ENCODE measurements around the gene CAPN2.

DNA sequence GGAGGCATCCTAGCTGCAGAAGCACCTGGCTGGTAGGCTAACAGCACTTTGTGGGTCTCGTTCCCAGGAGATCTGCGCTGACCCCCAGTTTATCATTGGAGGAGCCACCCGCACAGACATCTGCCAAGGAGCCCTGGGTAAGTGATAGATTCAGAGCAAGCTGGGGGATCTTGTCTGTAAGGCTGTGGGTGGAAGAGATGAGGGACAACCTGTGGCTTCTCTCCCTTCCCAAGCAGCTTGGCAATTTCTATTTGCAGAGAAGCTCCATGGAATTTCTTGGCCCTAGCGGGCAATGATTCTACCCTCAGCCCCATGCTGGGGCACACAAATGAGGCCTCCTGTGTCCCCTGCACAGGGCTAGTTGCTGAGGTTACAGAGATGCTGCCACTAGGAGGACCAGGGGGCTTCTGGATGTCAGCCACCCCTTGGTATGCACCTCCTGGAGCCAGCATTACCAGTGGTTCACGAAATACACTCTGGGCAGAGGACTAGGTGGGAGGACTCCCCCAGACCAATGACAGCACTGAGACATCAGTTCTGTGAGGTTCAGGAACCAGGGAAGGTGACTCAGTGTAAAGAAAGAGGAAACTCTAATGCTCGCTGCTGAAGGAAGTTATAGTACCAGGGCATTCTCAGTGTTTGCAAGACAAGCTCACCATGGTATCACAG lies 5.5 kb downstream of the CAPN2 start:
- TF ChIP-seq, protein P1, sequence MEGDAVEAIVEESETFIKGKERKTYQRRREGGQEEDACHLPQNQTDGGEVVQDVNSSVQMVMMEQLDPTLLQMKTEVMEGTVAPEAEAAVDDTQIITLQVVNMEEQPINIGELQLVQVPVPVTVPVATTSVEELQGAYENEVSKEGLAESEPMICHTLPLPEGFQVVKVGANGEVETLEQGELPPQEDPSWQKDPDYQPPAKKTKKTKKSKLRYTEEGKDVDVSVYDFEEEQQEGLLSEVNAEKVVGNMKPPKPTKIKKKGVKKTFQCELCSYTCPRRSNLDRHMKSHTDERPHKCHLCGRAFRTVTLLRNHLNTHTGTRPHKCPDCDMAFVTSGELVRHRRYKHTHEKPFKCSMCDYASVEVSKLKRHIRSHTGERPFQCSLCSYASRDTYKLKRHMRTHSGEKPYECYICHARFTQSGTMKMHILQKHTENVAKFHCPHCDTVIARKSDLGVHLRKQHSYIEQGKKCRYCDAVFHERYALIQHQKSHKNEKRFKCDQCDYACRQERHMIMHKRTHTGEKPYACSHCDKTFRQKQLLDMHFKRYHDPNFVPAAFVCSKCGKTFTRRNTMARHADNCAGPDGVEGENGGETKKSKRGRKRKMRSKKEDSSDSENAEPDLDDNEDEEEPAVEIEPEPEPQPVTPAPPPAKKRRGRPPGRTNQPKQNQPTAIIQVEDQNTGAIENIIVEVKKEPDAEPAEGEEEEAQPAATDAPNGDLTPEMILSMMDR (IDR thresholded peaks at IDR 0.05) = no peak
- no peak for TF ChIP-seq POLR2A (IDR thresholded peaks at IDR 0.05)
